Osteocyte (in vitro differentiated cells): ENCODE results near the gene MCTP2. TPM values are rescaled to one million over a fixed set of nuclear protein-coding genes. Genes with fewer than 3 reads are reported as not detected.

Source experiments
- DNase-seq: peaks from one replicate; pipeline ENCODE4 v3.0.0; 2021; ENCODE audit warnings: mixed read lengths; ENCODE audit not compliant: unreplicated experiment; ENCODE audit errors: extremely low spot score
- H3K27ac Mint-ChIP-seq: one replicate; pipeline ENCODE4 v1.8.0; 2021; ENCODE audit warnings: mild to moderate bottlenecking, mixed read lengths; ENCODE audit not compliant: unreplicated experiment
- H3K27me3 Mint-ChIP-seq: one replicate; pipeline ENCODE4 v1.8.0; 2021; ENCODE audit warnings: mixed read lengths; ENCODE audit not compliant: unreplicated experiment
- H3K36me3 Mint-ChIP-seq: one replicate; pipeline ENCODE4 v1.8.0; 2021; ENCODE audit warnings: mixed read lengths; ENCODE audit not compliant: unreplicated experiment
- H3K4me1 Mint-ChIP-seq: one replicate; pipeline ENCODE4 v1.8.0; 2021; ENCODE audit warnings: mixed read lengths; ENCODE audit not compliant: unreplicated experiment
- H3K4me3 Mint-ChIP-seq: one replicate; pipeline ENCODE4 v1.8.0; 2021; ENCODE audit warnings: mild to moderate bottlenecking, moderate library complexity, mixed read lengths; ENCODE audit not compliant: unreplicated experiment
- H3K9me3 Mint-ChIP-seq: one replicate; pipeline ENCODE4 v1.8.0; 2021; ENCODE audit warnings: mixed read lengths; ENCODE audit not compliant: unreplicated experiment
- total RNA-seq: library from RNA; stranded (reverse); gene quantifications from 2 replicates; pipeline ENCODE4 v1.2.1, GENCODE V29; 2021
- TF ChIP-seq, protein P1 (sequence below): fragments of 200-600 bp; sonication (generic); IDR thresholded peaks from 2 replicates; pipeline ENCODE4 v1.5.0; 2021; ENCODE audit warnings: antibody characterized with exemption, mild to moderate bottlenecking, moderate library complexity

MCTP2 gene
- total RNA-seq, 1 donor from 2014 or later, result 0.32 TPM

- Mint-ChIP-seq H3K4me1 (peaks cover 2% of the 10 kb centered on the region), H3K4me3 (no peak overlapping the region), H3K9me3 (no peaks in the 10 kb centered on the region), H3K27ac (no peak overlapping the region), H3K27me3 (no peaks in the 10 kb centered on the region), H3K36me3 (no peaks in the 10 kb centered on the region)
- TF ChIP-seq, protein P1, sequence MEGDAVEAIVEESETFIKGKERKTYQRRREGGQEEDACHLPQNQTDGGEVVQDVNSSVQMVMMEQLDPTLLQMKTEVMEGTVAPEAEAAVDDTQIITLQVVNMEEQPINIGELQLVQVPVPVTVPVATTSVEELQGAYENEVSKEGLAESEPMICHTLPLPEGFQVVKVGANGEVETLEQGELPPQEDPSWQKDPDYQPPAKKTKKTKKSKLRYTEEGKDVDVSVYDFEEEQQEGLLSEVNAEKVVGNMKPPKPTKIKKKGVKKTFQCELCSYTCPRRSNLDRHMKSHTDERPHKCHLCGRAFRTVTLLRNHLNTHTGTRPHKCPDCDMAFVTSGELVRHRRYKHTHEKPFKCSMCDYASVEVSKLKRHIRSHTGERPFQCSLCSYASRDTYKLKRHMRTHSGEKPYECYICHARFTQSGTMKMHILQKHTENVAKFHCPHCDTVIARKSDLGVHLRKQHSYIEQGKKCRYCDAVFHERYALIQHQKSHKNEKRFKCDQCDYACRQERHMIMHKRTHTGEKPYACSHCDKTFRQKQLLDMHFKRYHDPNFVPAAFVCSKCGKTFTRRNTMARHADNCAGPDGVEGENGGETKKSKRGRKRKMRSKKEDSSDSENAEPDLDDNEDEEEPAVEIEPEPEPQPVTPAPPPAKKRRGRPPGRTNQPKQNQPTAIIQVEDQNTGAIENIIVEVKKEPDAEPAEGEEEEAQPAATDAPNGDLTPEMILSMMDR, result no peak
- no peak for DNase-seq
Measured at GRCh38 chr15:94322141-94322540, 90.8 kb downstream of the MCTP2 start.

DNA sequence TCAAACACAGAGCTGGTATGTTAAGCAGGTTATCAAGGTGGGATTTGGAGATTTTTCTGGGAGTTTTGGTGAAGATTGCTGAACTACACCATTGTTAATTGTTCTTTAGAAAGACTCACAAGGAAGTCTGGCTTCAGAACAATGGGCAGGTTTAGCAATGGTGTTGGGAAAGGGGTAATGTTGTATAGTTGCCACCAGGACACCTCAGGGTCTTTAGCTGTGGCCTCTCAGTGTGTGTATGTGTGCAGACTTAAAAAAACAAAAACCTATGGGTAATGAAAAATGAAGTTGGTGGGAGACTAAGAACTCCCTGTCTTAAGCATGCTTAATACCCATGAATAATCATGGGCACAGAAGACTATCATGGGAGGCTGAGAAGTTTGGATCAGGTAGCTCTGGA lies 91.7 kb downstream of the MCTP2 start:
- peaks cover 2% of the 10 kb centered on the region for H3K4me1 Mint-ChIP-seq
- DNase-seq, result no peak

DNA sequence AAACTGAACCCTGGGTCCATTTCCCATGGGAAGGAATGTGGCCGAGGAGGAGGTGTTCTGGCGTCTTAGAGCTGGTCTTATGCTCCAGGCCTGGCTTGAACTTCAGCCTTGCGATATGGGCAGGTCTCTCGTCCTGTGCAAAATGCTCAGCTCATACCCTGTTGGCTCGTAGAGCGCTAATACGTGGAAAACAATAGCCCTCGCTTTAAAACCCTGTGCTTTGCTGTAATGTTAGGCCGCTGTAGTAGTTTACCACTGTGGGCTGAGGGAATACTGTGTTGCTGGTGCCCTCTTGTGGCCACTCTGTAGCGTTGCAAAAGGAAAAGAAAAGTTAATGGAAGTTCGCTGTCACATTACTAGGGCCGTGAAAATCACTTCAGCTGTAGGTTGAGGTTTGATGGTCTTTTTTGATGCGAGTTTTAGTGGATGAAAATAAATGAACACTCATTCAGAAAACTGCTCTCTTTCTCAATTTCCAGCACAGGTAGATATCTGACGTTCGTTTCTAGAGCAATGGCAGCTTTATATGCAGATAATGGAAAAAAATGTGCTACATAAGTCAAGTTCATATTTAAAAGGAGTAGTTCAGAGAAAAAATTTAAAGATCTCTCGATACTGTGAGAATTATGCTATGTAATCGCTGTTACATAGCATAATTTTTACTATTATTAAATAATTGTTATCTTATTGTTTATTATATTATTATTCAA lies 92.9 kb downstream of the MCTP2 start:
- H3K4me1 Mint-ChIP-seq, result peaks cover 2% of the 10 kb centered on the region
- H3K27ac Mint-ChIP-seq, result no peak overlapping the region
- no peaks in the 10 kb centered on the region for H3K27me3 Mint-ChIP-seq
- H3K4me3 Mint-ChIP-seq, result peak overlapping the region; percentile 45
- TF ChIP-seq, protein P1, result peak; percentile 90
- H3K9me3 Mint-ChIP-seq, result no peaks in the 10 kb centered on the region
- H3K36me3 Mint-ChIP-seq, result no peaks in the 10 kb centered on the region
- DNase-seq, result no peak

More for the DNA sequence above, 91.7 kb downstream of the MCTP2 start:
- no peak overlapping the region for H3K4me3 Mint-ChIP-seq
- H3K36me3 Mint-ChIP-seq, result no peaks in the 10 kb centered on the region
- no peaks in the 10 kb centered on the region for H3K9me3 Mint-ChIP-seq
- H3K27me3 Mint-ChIP-seq, result no peaks in the 10 kb centered on the region
- H3K27ac Mint-ChIP-seq, result no peak overlapping the region
- TF ChIP-seq, protein P1, result no peak

DNA sequence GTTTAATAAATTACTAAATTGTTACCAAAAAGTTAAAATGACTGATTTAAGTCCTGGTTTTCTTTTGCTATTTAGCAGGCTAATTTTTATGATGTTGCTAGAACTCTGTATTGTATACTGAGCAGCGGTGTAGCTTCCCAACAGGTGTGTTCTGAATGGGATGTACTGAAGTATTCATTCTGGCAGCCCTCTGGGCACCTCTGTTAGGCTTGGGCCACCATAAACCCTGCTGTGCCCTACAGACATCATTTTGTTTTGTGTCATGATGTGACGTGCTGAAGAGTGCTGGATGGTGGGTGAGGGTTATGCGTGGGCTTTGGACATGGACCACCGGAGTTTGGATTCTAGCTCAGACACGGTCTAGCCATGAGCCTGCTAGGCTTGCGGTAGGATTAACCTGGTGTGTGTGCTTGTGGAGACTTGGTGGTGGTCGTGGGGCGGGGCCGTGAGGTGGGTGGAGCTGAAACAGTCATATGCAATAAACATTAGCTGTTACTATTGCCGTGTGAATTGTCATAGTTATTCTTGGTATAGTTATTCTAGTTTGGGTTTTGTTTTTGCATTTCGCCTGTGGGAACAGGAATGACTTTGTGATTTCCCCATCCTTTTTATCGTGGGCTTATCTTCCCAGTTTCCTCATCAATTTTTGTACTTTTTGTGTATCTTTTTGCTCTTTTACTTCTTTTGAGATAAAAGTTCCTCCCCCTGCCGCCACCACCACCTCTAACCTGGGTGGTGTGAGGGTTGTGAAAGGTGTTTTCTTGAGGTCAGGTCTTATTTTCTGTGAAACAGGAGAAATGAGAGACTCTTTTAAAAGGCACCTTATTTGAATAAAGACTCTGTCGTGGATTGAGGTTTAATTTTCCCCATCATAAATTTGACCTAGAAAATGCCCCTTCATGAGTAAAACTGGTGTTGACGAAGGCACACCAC lies 93.7 kb downstream of the MCTP2 start:
- no peak for DNase-seq
- TF ChIP-seq, protein P1, result no peak
- Mint-ChIP-seq H3K4me1 (peaks cover 2% of the 10 kb centered on the region), H3K9me3 (no peaks in the 10 kb centered on the region), H3K27me3 (no peaks in the 10 kb centered on the region), H3K4me3 (no peak overlapping the region), H3K27ac (no peak overlapping the region), H3K36me3 (no peaks in the 10 kb centered on the region)
